Measurements from ENCODE around the gene TRPV4.

The TRPV4 gene

DNA sequence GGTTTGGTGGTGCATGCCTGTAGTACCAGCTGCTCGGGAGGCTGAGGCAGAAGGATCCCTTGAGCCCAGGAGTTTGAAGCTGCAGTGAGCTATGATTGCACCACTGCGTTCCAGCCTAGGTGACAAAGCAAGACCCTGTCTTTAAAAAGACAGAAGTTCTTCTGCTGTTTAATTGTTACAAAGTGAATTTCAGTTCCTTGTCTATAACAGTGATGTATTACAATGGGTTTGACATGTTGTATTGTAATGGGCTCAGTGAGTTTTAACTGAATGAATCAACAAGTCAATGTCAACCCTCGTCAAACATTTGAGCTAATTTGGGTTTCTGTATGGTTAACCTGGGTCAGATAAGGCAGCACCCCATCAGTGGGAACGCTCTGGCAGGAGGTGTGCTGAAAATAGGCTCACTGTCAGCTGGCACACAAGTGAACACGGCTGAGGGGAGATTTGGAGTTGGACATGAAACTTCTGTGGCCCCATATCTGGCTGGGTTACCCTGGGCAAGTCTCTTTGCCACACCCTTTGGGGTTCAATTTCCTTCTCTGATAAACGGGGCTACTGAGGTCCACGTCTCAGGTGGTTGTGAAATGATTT, 14.0 kb upstream of the TRPV4 start:
- no peaks in the 10 kb centered on the region for H3K36me3 Mint-ChIP-seq (ENCODE audit: low read depth)
- no peaks in the 10 kb centered on the region for H3K4me1 Mint-ChIP-seq
- H3K27me3 Mint-ChIP-seq (ENCODE audit: low read depth) = no peaks in the 10 kb centered on the region
- no peak overlapping the region for H3K27ac Mint-ChIP-seq
- H3K4me3 Mint-ChIP-seq = no peak overlapping the region
- no peaks in the 10 kb centered on the region for H3K9me3 Mint-ChIP-seq
- no peak for TF ChIP-seq CTCF (IDR thresholded peaks at IDR 0.05; ENCODE audit: unreplicated experiment in 3 of 3)

GRCh38 chr12:109845824-109846205, 12.6 kb upstream of the TRPV4 start:
- no peak for TF ChIP-seq CTCF (IDR thresholded peaks at IDR 0.05; ENCODE audit: unreplicated experiment in 3 of 3)
- no peaks in the 10 kb centered on the region for H3K9me3 Mint-ChIP-seq
- H3K4me3 Mint-ChIP-seq = no peak overlapping the region
- H3K27ac Mint-ChIP-seq = no peak overlapping the region
- H3K4me1 Mint-ChIP-seq = no peaks in the 10 kb centered on the region
- H3K27me3 Mint-ChIP-seq (ENCODE audit: low read depth) = no peaks in the 10 kb centered on the region
- H3K36me3 Mint-ChIP-seq (ENCODE audit: low read depth) = no peaks in the 10 kb centered on the region

- Mint-ChIP-seq H3K27ac (no peak overlapping the region), H3K9me3 (no peaks in the 10 kb centered on the region), H3K36me3 (ENCODE audit: low read depth) (no peaks in the 10 kb centered on the region), H3K4me1 (no peaks in the 10 kb centered on the region), H3K27me3 (ENCODE audit: low read depth) (no peaks in the 10 kb centered on the region), H3K4me3 (no peak overlapping the region)
- TF ChIP-seq CTCF (IDR thresholded peaks at IDR 0.05; ENCODE audit: unreplicated experiment in 3 of 3) = peak; percentile 97 to 99 (median 98)
Measured at GRCh38 chr12:109844983-109845823, 12.0 kb upstream of the TRPV4 start.

GRCh38 chr12:109844091-109844490, 10.9 kb upstream of the TRPV4 start:
- no peaks in the 10 kb centered on the region for H3K36me3 Mint-ChIP-seq (ENCODE audit: low read depth)
- H3K4me1 Mint-ChIP-seq = no peaks in the 10 kb centered on the region
- H3K4me3 Mint-ChIP-seq = no peak overlapping the region
- no peaks in the 10 kb centered on the region for H3K27me3 Mint-ChIP-seq (ENCODE audit: low read depth)
- no peak for TF ChIP-seq CTCF (IDR thresholded peaks at IDR 0.05; ENCODE audit: unreplicated experiment in 3 of 3)
- H3K9me3 Mint-ChIP-seq = no peaks in the 10 kb centered on the region
- no peak overlapping the region for H3K27ac Mint-ChIP-seq

- Mint-ChIP-seq H3K9me3 (no peaks in the 10 kb centered on the region), H3K4me1 (no peaks in the 10 kb centered on the region), H3K27me3 (ENCODE audit: low read depth) (no peaks in the 10 kb centered on the region), H3K4me3 (no peak overlapping the region), H3K36me3 (ENCODE audit: low read depth) (no peaks in the 10 kb centered on the region), H3K27ac (no peak overlapping the region)
- no peak for TF ChIP-seq CTCF (IDR thresholded peaks at IDR 0.05; ENCODE audit: unreplicated experiment in 3 of 3)
Measured at GRCh38 chr12:109842021-109842420, 8.8 kb upstream of the TRPV4 start.

DNA sequence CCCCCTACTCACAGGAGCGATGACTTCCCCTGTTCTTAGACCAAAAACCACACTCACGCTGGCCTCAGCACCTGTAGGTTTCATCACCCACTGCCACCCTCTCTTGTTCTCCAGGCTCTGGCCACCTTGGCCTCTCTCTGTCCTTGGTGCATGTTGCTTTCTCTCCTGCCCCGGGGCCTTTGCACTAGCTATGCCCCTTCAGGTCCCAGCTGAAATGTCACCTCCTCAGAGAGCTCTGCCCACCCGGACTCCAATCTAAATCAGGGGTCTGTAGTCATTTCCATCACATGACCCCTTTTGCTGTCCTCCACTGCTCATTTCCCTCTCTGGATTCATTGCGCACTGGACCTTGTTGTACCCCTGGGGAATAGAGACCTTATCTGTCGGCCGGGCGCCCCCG, 8.2 kb upstream of the TRPV4 start:
- Mint-ChIP-seq H3K9me3 (no peaks in the 10 kb centered on the region), H3K27me3 (ENCODE audit: low read depth) (no peaks in the 10 kb centered on the region)
- no peak for TF ChIP-seq CTCF (IDR thresholded peaks at IDR 0.05; ENCODE audit: unreplicated experiment in 3 of 3)

More for the DNA sequence above, 8.2 kb upstream of the TRPV4 start:
- H3K4me1 Mint-ChIP-seq = no peaks in the 10 kb centered on the region
- H3K4me3 Mint-ChIP-seq = no peak overlapping the region
- no peaks in the 10 kb centered on the region for H3K36me3 Mint-ChIP-seq (ENCODE audit: low read depth)
- no peak overlapping the region for H3K27ac Mint-ChIP-seq
